ENCODE data around the gene NEUROG1.

DNA sequence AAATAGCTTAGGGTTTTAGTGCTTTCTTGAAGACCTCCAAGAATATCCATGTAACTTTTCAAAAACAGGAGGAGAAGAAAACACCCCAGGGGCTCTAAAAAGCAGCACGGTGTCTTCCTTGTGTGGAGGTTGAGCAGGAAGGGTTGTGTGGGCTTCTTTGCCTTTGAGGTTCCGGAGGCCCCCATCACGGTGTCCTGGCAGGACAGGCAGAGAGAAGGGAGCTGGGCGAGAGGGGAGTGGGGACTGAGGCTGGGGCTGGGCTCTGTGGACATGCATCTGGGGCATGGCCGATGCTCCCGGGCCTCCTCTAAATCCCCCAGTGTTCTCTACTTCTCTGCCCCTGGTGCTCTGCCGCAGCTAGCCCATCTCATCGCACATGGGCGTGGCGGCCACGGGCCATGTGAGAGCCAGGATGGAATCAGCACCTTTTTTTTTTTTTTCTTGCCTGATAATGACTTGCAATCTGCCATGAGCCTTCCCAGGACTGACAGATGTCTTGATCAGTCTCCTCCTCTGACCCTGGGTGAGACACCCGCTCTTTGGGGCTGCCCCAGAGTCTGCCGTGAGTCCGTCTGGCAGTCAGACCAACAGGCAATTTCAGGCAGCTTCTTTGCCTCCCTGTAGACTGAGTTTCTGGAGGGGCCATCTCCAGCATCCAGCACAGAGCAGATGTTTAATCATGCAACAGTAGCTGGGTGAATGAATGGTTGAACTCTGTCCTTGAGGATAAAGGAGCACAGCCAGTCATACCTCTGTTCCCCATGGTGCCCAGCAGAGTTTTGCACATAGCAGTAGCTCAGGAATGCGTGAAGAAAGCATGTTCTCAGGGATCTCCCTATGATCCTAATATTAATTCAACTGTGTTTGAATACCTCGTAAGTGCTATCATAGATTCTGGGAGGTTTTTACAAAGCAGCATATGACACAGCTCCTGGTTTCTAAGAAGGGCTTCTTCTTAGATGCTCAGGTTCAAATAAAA lies 30.9 kb upstream of the NEUROG1 start:
- no peak for TF ChIP-seq ETS1 (IDR thresholded peaks at IDR 0.05)
- no peak; a peak in 1 of 4 replicates for TF ChIP-seq CTCF (conservative IDR thresholded peaks at IDR 0.05; ENCODE audit: low read depth in 2 of 2)
- no peak for TF ChIP-seq POLR2AphosphoS5 (IDR thresholded peaks at IDR 0.05; ENCODE audit: low read depth)
- TF ChIP-seq EZH2 (IDR thresholded peaks at IDR 0.05; ENCODE audit: low read depth, unreplicated experiment) = no peak
